Testis (tissue), 2 donors: Measurements from ENCODE around the gene DPYD.

Source experiments
- POLR2A ChIP-seq: fragments of 450-650 bp; IDR thresholded peaks from one replicate; pipeline ENCODE4 v1.6.1; 2017; ENCODE audit warnings: antibody characterized with exemption, mild to moderate bottlenecking, moderate library complexity
- TF ChIP-seq, protein P1 (sequence below), 3 experiments: fragments of 450-650 bp in 2 of 3; fragments of 200-600 bp in 1 of 3; sonication (generic) in 1 of 3; IDR thresholded peaks; one replicate each; pipeline ENCODE4 v1.5.1; 2016 to 2019; ENCODE audit warnings: antibody characterized with exemption in 3 of 3, mild to moderate bottlenecking in 2 of 3, moderate library complexity in 1 of 3

DNA sequence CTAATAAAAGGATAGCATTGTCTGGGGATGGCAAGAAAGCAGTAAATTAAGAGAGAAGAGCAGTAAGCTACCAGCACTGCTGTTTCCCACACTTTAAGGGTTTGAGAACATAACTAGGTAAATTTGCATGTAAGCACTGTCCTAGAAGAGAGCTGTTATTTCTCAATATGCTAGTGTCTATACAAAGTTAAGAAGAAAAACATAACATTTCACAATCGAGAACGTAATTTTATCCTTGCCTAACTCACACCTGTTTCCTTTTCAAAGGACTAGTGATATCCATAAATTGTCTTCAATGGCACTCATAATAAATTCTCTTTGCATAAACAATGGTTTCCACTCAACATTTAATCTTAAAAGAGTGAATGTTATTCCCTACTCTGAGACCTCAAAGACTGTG is 623.2 kb downstream of the DPYD start:
- TF ChIP-seq, protein P1, sequence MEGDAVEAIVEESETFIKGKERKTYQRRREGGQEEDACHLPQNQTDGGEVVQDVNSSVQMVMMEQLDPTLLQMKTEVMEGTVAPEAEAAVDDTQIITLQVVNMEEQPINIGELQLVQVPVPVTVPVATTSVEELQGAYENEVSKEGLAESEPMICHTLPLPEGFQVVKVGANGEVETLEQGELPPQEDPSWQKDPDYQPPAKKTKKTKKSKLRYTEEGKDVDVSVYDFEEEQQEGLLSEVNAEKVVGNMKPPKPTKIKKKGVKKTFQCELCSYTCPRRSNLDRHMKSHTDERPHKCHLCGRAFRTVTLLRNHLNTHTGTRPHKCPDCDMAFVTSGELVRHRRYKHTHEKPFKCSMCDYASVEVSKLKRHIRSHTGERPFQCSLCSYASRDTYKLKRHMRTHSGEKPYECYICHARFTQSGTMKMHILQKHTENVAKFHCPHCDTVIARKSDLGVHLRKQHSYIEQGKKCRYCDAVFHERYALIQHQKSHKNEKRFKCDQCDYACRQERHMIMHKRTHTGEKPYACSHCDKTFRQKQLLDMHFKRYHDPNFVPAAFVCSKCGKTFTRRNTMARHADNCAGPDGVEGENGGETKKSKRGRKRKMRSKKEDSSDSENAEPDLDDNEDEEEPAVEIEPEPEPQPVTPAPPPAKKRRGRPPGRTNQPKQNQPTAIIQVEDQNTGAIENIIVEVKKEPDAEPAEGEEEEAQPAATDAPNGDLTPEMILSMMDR (IDR thresholded peaks at IDR 0.05), result no peak
- TF ChIP-seq POLR2A, result no peak
